ENCODE data around the gene NUMBL.
A peak's percentile ranks its signal among the peaks of the same experiment; 100 is the strongest.

NUMBL gene

GRCh38 chr19:40688987-40689338, 1.5 kb downstream of the NUMBL start:
- no peak for DNase-seq

- DNase-seq, result no peak
These were observed 2.1 kb downstream of the NUMBL start for GRCh38 chr19:40688309-40688708.

- no peak for DNase-seq
These were observed 2.9 kb downstream of the NUMBL start for GRCh38 chr19:40687525-40688016.

GRCh38 chr19:40686882-40687524, 3.4 kb downstream of the NUMBL start:
- DNase-seq, result no peak

GRCh38 chr19:40685563-40685962, 4.9 kb downstream of the NUMBL start:
- DNase-seq, result no peak

- no peak for DNase-seq
These were observed 5.4 kb downstream of the NUMBL start for GRCh38 chr19:40685016-40685526.

- DNase-seq, result no peak
These were observed 6.2 kb downstream of the NUMBL start for GRCh38 chr19:40684280-40684679.

- DNase-seq, result no peak
These were observed 7.0 kb downstream of the NUMBL start for GRCh38 chr19:40683437-40683836.

GRCh38 chr19:40682431-40682964, 8.0 kb downstream of the NUMBL start:
- no peak for DNase-seq

- no peak for DNase-seq
These were observed 9.4 kb downstream of the NUMBL start for GRCh38 chr19:40681039-40681438.

GRCh38 chr19:40677156-40677555, 13.3 kb downstream of the NUMBL start:
- no peak for DNase-seq

- no peak for DNase-seq
These were observed 16.2 kb downstream of the NUMBL start for GRCh38 chr19:40674291-40674690.

GRCh38 chr19:40673397-40673796, 17.1 kb downstream of the NUMBL start:
- DNase-seq, result no peak

GRCh38 chr19:40672573-40673299, 17.7 kb downstream of the NUMBL start:
- DNase-seq, result no peak

- DNase-seq, result no peak
These were observed 18.4 kb downstream of the NUMBL start for GRCh38 chr19:40672038-40672437.

GRCh38 chr19:40671404-40671803, 19.0 kb downstream of the NUMBL start:
- no peak for DNase-seq

- DNase-seq, result no peak
These were observed 21.3 kb downstream of the NUMBL start for GRCh38 chr19:40668991-40669614.

- DNase-seq, result no peak
These were observed 22.8 kb downstream of the NUMBL start for GRCh38 chr19:40667602-40668001.

- DNase-seq, result no peak
These were observed 23.5 kb downstream of the NUMBL start for GRCh38 chr19:40666803-40667438.

- peak; percentile 19 for DNase-seq
These were observed 26.5 kb downstream of the NUMBL start for GRCh38 chr19:40663695-40664692.

- peak; percentile 91 for DNase-seq
These were observed 27.3 kb downstream of the NUMBL start for GRCh38 chr19:40662925-40663694.

Data from activated CD4-positive, alpha-beta T cell treated with anti-CD3 and anti-CD28 coated beads, Interleukin-10, Interleukin-2, amounts not matched to agents 100 ng/mL and 50 ng/mL, durations not matched to agents 16 hours and 8 hours (primary cell).